ENCODE data around the gene CPTP. TPM values are rescaled to one million over a fixed set of nuclear protein-coding genes. Genes with fewer than 3 reads are reported as not detected.

Gene CPTP
- total and polyA plus RNA-seq, 2 donors (not counting 1 experiment from before 2014, with no cell fraction given) = 17.1 to 18.8 TPM

GRCh38 chr1:1286313-1287261 lies 38.0 kb upstream of the CPTP start:
- Histone ChIP-seq H3K27me3 (replicated peaks in 1 of 4; ENCODE audit: control extremely low read depth in 1 of 4, control insufficient read depth in 3 of 4, insufficient read depth in 4 of 4, low read length in 3 of 4) (no peaks in the 10 kb centered on the region), H3K79me2 (ENCODE audit: control insufficient read depth, insufficient read depth, low read length) (no peaks in the 10 kb centered on the region), H2AFZ (ENCODE audit: insufficient read depth, low read depth, low read length, poor library complexity, severe bottlenecking) (no peak overlapping the region), H3K27ac (ENCODE audit: low read length in 2 of 2) (no peak overlapping the region), H3K36me3 (replicated peaks in 1 of 2; ENCODE audit: control extremely low read depth in 1 of 2, control insufficient read depth in 1 of 2, extremely low read depth in 1 of 2, insufficient read depth in 2 of 2, low read length in 1 of 2) (no peaks in the 10 kb centered on the region), H3K4me1 (ENCODE audit: control insufficient read depth in 2 of 2, insufficient read depth in 2 of 2, low read length in 2 of 2) (peaks cover 0 to 13% of the 10 kb centered on the region in 2 donors), H4K20me1 (ENCODE audit: control insufficient read depth, insufficient read depth, low read length, poor library complexity, severe bottlenecking) (no peaks in the 10 kb centered on the region), H3K9ac (ENCODE audit: low read length) (no peak overlapping the region), H3K4me3 (ENCODE audit: control extremely low read depth in 1 of 5, extremely low read depth in 1 of 5, insufficient read depth in 1 of 5, low read depth in 2 of 5, low read length in 4 of 5) (no peak overlapping the region), H3K9me3 (ENCODE audit: control extremely low read depth in 1 of 3, control insufficient read depth in 2 of 3, insufficient read depth in 1 of 3, low read length in 2 of 3) (no peaks in the 10 kb centered on the region), H3K4me2 (replicated peaks; ENCODE audit: low read depth, low read length, poor library complexity, severe bottlenecking) (no peak overlapping the region)
- DNase-seq = no peak
- Mint-ChIP-seq H3K27ac (no peak overlapping the region), H3K4me1 (peaks cover 8% of the 10 kb centered on the region), H3K27me3 (no peaks in the 10 kb centered on the region), H3K4me3 (no peak overlapping the region), H3K9me3 (ENCODE audit: insufficient read depth) (no peaks in the 10 kb centered on the region)
- WGBS (ENCODE audit: insufficient coverage) = 74% methylated on average over 48 of the region's 50 CpGs
- TF ChIP-seq, protein P1, sequence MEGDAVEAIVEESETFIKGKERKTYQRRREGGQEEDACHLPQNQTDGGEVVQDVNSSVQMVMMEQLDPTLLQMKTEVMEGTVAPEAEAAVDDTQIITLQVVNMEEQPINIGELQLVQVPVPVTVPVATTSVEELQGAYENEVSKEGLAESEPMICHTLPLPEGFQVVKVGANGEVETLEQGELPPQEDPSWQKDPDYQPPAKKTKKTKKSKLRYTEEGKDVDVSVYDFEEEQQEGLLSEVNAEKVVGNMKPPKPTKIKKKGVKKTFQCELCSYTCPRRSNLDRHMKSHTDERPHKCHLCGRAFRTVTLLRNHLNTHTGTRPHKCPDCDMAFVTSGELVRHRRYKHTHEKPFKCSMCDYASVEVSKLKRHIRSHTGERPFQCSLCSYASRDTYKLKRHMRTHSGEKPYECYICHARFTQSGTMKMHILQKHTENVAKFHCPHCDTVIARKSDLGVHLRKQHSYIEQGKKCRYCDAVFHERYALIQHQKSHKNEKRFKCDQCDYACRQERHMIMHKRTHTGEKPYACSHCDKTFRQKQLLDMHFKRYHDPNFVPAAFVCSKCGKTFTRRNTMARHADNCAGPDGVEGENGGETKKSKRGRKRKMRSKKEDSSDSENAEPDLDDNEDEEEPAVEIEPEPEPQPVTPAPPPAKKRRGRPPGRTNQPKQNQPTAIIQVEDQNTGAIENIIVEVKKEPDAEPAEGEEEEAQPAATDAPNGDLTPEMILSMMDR (IDR thresholded peaks at IDR 0.05) = no peak
- TF ChIP-seq EZH2 (IDR thresholded peaks at IDR 0.05; ENCODE audit: borderline replicate concordance, insufficient read depth, low read depth, low read length, poor library complexity, severe bottlenecking) = no peak
- no peak for ATAC-seq (ENCODE audit: low read depth)
- ChIA-PET CTCF (interaction anchor here (0.8 to 1.7 kb wide), 5 partner anchors 11 to 303 kb away, joined by 3 to 5 read pairs (median 4); no protein-coding TSS in a partner anchor), POLR2A (no interaction called here)
- intact Hi-C loops (cut with micrococcal nuclease) = no loop called here
